Measurements from ENCODE around the gene CTPS1. TPM values are rescaled to one million over a fixed set of nuclear protein-coding genes. Genes with fewer than 3 reads are reported as not detected.

Gene CTPS1
- total RNA-seq, 1 experiment from 2014 or later, result 85.9 TPM

DNA sequence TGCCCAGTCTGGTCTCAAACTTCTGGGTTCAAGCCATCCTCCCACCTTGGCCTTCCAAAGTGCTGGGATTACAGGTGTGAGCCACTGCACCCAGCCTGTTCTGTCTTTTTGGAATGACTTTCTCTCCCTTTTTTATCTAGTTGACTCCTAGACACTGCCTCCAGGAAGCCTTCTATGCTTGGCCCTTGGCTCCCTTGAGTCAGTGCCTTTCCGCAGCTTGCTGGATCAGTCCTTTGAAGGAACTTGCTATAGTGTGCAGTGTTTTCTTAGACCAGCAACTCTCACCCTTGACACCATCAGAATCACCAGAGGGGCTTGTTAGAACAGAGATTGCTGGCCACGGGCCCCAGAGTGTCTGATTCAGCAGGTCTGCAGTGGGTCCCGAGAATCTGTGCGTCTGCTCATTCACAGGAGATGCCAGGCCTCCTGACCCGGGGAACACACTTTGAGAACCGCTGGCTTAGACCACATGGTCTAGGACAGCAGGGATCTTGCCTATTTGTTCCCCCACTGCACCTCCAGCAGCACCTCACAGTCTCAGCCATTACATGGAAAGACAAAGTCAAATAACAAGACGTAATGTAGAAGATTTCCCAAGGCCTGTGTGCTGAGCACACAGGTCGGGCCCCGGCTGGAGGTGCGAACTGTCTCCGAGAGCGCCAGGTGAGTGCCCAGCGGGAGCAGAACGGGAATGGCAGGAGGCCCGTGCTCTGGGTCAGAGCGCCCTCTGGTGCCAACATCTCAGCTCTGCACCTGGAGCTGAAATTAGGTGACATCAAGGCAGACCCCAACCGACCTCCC is 27.4 kb upstream of the CTPS1 start:
- TF ChIP-seq, protein P1, sequence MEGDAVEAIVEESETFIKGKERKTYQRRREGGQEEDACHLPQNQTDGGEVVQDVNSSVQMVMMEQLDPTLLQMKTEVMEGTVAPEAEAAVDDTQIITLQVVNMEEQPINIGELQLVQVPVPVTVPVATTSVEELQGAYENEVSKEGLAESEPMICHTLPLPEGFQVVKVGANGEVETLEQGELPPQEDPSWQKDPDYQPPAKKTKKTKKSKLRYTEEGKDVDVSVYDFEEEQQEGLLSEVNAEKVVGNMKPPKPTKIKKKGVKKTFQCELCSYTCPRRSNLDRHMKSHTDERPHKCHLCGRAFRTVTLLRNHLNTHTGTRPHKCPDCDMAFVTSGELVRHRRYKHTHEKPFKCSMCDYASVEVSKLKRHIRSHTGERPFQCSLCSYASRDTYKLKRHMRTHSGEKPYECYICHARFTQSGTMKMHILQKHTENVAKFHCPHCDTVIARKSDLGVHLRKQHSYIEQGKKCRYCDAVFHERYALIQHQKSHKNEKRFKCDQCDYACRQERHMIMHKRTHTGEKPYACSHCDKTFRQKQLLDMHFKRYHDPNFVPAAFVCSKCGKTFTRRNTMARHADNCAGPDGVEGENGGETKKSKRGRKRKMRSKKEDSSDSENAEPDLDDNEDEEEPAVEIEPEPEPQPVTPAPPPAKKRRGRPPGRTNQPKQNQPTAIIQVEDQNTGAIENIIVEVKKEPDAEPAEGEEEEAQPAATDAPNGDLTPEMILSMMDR (IDR thresholded peaks at IDR 0.05; ENCODE audit: unreplicated experiment), result peak; percentile 94
- Mint-ChIP-seq H3K36me3 (ENCODE audit: insufficient read depth, unreplicated experiment) (peaks cover 13% of the 10 kb centered on the region), H3K9me3 (ENCODE audit: low read depth, unreplicated experiment) (no peaks in the 10 kb centered on the region), H3K27me3 (ENCODE audit: unreplicated experiment) (no peaks in the 10 kb centered on the region), H3K4me1 (ENCODE audit: low read depth, unreplicated experiment) (peaks cover 49% of the 10 kb centered on the region), H3K27ac (ENCODE audit: unreplicated experiment) (no peak overlapping the region), H3K4me3 (ENCODE audit: low read depth, unreplicated experiment) (no peak overlapping the region)
- intact Hi-C loops (cut with micrococcal nuclease; ENCODE audit: unreplicated experiment), result loop anchor here (1.0 to 10.0 kb wide), 3 partner anchors 104 to 337 kb away; no protein-coding TSS in a partner anchor
- peak; percentile 84 for DNase-seq
- CTCF ChIA-PET, result interaction anchor here (0.6 to 5.0 kb wide), 13 partner anchors 9 to 351 kb away, joined by 3 to 82 read pairs (median 6); partner anchors contain the start of gene CITED4
- BruUV-seq (replicated peaks), result no TSS peak

DNA sequence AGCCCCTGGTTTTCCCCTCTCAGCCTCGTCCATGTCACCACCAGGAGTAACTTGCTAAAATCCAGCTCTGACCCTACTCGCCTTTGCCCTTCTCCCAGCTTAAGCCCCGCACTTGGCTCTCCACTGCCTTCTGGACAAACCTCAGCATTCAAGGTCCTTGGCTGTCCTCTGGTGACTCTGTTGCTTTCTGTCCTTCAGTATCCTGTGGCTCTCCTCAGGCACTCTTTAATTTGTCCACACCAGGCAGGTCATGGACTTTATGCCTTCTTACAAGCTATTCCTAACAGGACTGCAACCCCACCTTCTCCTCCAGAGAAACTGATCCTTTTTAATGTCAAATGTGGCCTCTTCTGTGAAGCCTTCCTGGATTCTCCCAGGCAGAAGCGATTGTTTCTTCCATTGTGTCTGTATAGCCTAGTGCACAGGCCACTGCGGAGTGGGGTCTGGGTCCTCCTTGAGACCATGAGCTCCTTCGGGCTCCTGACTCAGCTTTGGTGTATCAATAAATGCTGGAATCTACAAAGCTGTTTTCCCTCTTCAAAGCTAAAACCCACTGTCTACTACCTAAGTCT is 26.7 kb upstream of the CTPS1 start:
- no peaks in the 10 kb centered on the region for H3K9me3 Mint-ChIP-seq (ENCODE audit: low read depth, unreplicated experiment)
- H3K27me3 Mint-ChIP-seq (ENCODE audit: unreplicated experiment), result no peaks in the 10 kb centered on the region
- CTCF ChIA-PET, result interaction anchor here (0.6 to 3.7 kb wide), 11 partner anchors 9 to 352 kb away, joined by 3 to 37 read pairs (median 4); partner anchors contain the start of gene CITED4
- no TSS peak for BruUV-seq (replicated peaks)
- DNase-seq, result no peak
- TF ChIP-seq, protein P1 (IDR thresholded peaks at IDR 0.05; ENCODE audit: unreplicated experiment), result no peak
- H3K4me1 Mint-ChIP-seq (ENCODE audit: low read depth, unreplicated experiment), result peaks cover 49% of the 10 kb centered on the region
- intact Hi-C loops (cut with micrococcal nuclease; ENCODE audit: unreplicated experiment), result loop anchor here (1.0 to 10.0 kb wide), 3 partner anchors 105 to 338 kb away; no protein-coding TSS in a partner anchor
- no peak overlapping the region for H3K4me3 Mint-ChIP-seq (ENCODE audit: low read depth, unreplicated experiment)
- no peak overlapping the region for H3K27ac Mint-ChIP-seq (ENCODE audit: unreplicated experiment)
- peaks cover 13% of the 10 kb centered on the region for H3K36me3 Mint-ChIP-seq (ENCODE audit: insufficient read depth, unreplicated experiment)

DNA sequence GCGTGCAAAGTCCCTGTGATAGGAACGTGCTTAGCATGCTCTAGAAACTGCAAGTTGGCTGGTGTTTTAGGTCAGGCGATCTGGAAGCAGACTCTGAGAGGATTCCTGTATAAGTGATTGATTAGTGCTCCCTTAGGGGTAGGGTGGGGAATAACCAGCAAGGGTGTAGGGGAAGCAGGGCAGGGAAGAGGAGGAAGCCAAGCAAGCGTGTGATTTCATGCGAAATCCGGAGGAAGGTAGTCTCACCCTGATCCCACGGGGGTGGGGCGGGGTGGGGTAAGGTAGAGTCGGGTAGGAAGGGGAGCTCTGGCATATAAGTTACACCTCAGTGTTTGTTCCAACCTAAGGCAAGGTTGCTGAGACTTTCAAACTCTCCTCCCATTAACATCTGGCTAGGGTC is 24.9 kb upstream of the CTPS1 start:
- CTCF ChIA-PET, result interaction anchor here (0.7 to 3.7 kb wide), 6 partner anchors 12 to 180 kb away, joined by 3 to 37 read pairs (median 4); partner anchors contain the start of gene CITED4
- peaks cover 46% of the 10 kb centered on the region for H3K4me1 Mint-ChIP-seq (ENCODE audit: low read depth, unreplicated experiment)
- peak overlapping the region; percentile 74 for H3K27ac Mint-ChIP-seq (ENCODE audit: unreplicated experiment)
- TF ChIP-seq, protein P1 (IDR thresholded peaks at IDR 0.05; ENCODE audit: unreplicated experiment), result no peak
- peak overlapping the region; percentile 50 for H3K4me3 Mint-ChIP-seq (ENCODE audit: low read depth, unreplicated experiment)
- no peaks in the 10 kb centered on the region for H3K9me3 Mint-ChIP-seq (ENCODE audit: low read depth, unreplicated experiment)
- H3K36me3 Mint-ChIP-seq (ENCODE audit: insufficient read depth, unreplicated experiment), result peaks cover 5% of the 10 kb centered on the region
- no TSS peak for BruUV-seq (replicated peaks)
- H3K27me3 Mint-ChIP-seq (ENCODE audit: unreplicated experiment), result no peaks in the 10 kb centered on the region
- DNase-seq, result peak; percentile 29
- intact Hi-C loops (cut with micrococcal nuclease; ENCODE audit: unreplicated experiment), result loop anchor here (2.0 to 10.0 kb wide), 2 partner anchors 48 to 340 kb away; no protein-coding TSS in a partner anchor

DNA sequence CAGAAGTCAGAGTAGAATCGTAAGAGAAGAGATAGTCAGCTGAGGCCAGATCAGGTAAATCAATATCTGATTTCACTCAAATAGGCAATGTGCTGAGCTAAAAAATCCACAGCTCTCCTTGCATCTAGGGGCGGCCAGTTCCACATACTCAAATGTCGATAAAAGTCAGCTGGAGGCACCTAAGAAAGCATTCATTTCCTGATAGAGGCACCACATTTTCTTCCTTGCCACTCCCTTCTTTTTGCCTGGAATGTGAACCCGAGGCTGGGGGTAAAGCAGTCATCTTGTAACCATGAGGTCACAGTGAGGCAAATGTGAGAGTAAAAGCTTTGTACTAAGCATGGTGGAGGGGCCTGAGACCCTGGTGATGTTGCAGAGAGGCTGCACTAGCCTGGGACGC is 24.2 kb upstream of the CTPS1 start:
- H3K27ac Mint-ChIP-seq (ENCODE audit: unreplicated experiment), result peak overlapping the region; percentile 74

More for the DNA sequence above, 24.2 kb upstream of the CTPS1 start:
- H3K4me3 Mint-ChIP-seq (ENCODE audit: low read depth, unreplicated experiment), result peak overlapping the region; percentile 50
- CTCF ChIA-PET, result interaction anchor here (0.7 to 3.7 kb wide), 6 partner anchors 12 to 181 kb away, joined by 3 to 37 read pairs (median 4); partner anchors contain the start of gene CITED4
- intact Hi-C loops (cut with micrococcal nuclease; ENCODE audit: unreplicated experiment), result loop anchor here (2.0 to 10.0 kb wide), 2 partner anchors 48 to 340 kb away; no protein-coding TSS in a partner anchor
- DNase-seq, result peak; percentile 63
- H3K36me3 Mint-ChIP-seq (ENCODE audit: insufficient read depth, unreplicated experiment), result peaks cover 5% of the 10 kb centered on the region
- H3K27me3 Mint-ChIP-seq (ENCODE audit: unreplicated experiment), result no peaks in the 10 kb centered on the region
- BruUV-seq (replicated peaks), result no TSS peak
- no peaks in the 10 kb centered on the region for H3K9me3 Mint-ChIP-seq (ENCODE audit: low read depth, unreplicated experiment)
- H3K4me1 Mint-ChIP-seq (ENCODE audit: low read depth, unreplicated experiment), result peaks cover 47% of the 10 kb centered on the region
- TF ChIP-seq, protein P1 (IDR thresholded peaks at IDR 0.05; ENCODE audit: unreplicated experiment), result no peak

Measured in Calu3 (cell line).